Measurements from ENCODE around the gene FRRS1L. TPM values are rescaled to one million over a fixed set of nuclear protein-coding genes. Genes with fewer than 3 reads are reported as not detected.

Gene FRRS1L, protein sequence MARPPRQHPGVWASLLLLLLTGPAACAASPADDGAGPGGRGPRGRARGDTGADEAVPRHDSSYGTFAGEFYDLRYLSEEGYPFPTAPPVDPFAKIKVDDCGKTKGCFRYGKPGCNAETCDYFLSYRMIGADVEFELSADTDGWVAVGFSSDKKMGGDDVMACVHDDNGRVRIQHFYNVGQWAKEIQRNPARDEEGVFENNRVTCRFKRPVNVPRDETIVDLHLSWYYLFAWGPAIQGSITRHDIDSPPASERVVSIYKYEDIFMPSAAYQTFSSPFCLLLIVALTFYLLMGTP
- under 1 TPM in 3 of 4 donors, not detected in 1; 0.40 to 0.96 (median 0.64) TPM for total RNA-seq

DNA sequence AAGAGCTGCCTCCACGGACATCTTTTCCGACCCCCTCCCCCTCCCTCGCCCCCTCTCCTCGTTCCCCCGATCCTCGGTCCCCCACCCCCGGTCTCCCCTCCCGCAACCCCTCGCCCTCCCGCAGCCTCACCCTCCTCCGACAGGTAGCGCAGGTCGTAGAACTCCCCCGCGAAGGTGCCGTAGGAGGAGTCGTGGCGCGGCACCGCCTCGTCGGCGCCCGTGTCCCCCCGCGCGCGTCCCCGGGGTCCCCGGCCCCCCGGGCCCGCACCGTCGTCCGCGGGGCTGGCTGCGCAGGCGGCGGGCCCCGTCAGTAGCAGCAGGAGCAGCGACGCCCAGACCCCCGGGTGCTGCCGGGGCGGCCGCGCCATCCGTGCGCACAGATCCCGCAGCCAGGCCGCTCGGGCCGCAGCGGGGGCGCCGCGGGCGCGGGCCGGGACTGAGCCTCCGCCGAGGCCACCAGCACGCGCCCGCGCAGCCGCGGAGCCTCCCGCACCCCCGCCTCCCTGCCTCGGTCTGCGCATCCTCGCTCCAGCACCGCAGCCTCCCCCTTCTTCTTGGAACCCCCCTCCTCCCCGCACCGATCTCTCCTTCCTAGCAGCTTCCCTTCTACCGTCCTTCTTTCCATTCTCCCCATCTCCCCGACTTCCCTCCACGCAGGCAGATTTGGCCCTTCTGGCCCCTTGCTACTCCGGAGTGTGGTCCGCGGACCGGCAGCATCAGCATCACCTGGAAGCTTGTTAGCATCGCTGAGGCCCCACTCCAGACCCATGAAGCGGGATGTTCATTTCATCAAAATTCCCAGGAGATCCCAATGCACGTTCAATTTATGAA is at the start of gene FRRS1L:
FRRS1L (minus strand) TSS at position 479 of the 831 bp plus-strand sequence; CDS start at position 368, 111 bp downstream.
- no peak for DNase-seq
- 12 to 20% methylated on average over 6 to 59 of the region's 86 CpGs for WGBS, 2 donors (ENCODE audit: low coverage in 1 of 2)
- no peaks in the 10 kb centered on the region for H3K4me1 ChIP-seq
- intact Hi-C loops (cut with DNase I; ENCODE audit: low total_unique reads) (no loop called here), in situ Hi-C loops (cut with MboI; ENCODE audit: low pct_ligation_motif_present in 1 of 4, low pct_unique_long_range_greater_than_20kb in 1 of 4, low sequenced_read_pairs in 3 of 4) (no loop called here)
- H3K27ac ChIP-seq = no peak within 1 kb of the TSS
- TF ChIP-seq EP300 (IDR thresholded peaks at IDR 0.05; ENCODE audit: low read depth) = no peak
- TF ChIP-seq POLR2A (IDR thresholded peaks at IDR 0.05) = no peak
- TF ChIP-seq, protein P1, sequence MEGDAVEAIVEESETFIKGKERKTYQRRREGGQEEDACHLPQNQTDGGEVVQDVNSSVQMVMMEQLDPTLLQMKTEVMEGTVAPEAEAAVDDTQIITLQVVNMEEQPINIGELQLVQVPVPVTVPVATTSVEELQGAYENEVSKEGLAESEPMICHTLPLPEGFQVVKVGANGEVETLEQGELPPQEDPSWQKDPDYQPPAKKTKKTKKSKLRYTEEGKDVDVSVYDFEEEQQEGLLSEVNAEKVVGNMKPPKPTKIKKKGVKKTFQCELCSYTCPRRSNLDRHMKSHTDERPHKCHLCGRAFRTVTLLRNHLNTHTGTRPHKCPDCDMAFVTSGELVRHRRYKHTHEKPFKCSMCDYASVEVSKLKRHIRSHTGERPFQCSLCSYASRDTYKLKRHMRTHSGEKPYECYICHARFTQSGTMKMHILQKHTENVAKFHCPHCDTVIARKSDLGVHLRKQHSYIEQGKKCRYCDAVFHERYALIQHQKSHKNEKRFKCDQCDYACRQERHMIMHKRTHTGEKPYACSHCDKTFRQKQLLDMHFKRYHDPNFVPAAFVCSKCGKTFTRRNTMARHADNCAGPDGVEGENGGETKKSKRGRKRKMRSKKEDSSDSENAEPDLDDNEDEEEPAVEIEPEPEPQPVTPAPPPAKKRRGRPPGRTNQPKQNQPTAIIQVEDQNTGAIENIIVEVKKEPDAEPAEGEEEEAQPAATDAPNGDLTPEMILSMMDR (IDR thresholded peaks at IDR 0.05) = no peak
- TF ChIP-seq POLR2AphosphoS5 (IDR thresholded peaks at IDR 0.05) = no peak
- no peaks in the 10 kb centered on the region for H3K36me3 ChIP-seq
- peak within 1 kb of the TSS in 3 of 4 donors; percentile 14 to 35 (median 16) for H3K4me3 ChIP-seq
- peaks cover 55% of the 10 kb centered on the region for H3K27me3 ChIP-seq
- H3K9me3 ChIP-seq = no peaks in the 10 kb centered on the region

DNA sequence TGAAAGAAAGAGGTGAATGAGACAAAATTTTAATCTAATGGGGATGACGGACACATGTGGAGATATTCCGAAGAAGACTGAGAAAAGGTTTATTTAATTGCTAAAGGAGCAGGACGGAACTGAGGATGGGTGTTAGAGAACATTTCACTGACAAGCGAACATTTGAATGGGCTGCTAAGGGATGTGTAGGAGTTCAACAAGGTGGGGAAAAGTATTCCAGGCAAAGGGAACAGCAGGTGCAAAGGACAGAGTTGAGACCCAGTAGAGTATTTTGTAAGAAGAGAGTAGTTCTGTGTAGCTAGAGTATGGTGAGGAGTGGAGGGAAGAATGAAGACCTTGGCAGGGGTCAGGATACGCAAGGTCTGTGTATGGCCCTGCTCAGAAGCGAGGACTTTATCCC is 47.4 kb upstream of the FRRS1L start:
- Histone ChIP-seq H3K4me1 (no peaks in the 10 kb centered on the region), H3K27ac (no peak overlapping the region), H3K27me3 (no peaks in the 10 kb centered on the region), H3K9me3 (no peaks in the 10 kb centered on the region), H3K36me3 (no peaks in the 10 kb centered on the region), H3K4me3 (no peak overlapping the region)
- intact Hi-C loops (cut with DNase I; ENCODE audit: low total_unique reads) (no loop called here), in situ Hi-C loops (cut with MboI; ENCODE audit: low pct_ligation_motif_present in 1 of 4, low pct_unique_long_range_greater_than_20kb in 1 of 4, low sequenced_read_pairs in 3 of 4) (no loop called here)
- 89 to 90% methylated on average over 5 to 6 of the region's 6 CpGs for WGBS, 2 donors (ENCODE audit: low coverage in 1 of 2)
- DNase-seq = no peak
- TF ChIP-seq POLR2A (IDR thresholded peaks at IDR 0.05) = no peak

DNA sequence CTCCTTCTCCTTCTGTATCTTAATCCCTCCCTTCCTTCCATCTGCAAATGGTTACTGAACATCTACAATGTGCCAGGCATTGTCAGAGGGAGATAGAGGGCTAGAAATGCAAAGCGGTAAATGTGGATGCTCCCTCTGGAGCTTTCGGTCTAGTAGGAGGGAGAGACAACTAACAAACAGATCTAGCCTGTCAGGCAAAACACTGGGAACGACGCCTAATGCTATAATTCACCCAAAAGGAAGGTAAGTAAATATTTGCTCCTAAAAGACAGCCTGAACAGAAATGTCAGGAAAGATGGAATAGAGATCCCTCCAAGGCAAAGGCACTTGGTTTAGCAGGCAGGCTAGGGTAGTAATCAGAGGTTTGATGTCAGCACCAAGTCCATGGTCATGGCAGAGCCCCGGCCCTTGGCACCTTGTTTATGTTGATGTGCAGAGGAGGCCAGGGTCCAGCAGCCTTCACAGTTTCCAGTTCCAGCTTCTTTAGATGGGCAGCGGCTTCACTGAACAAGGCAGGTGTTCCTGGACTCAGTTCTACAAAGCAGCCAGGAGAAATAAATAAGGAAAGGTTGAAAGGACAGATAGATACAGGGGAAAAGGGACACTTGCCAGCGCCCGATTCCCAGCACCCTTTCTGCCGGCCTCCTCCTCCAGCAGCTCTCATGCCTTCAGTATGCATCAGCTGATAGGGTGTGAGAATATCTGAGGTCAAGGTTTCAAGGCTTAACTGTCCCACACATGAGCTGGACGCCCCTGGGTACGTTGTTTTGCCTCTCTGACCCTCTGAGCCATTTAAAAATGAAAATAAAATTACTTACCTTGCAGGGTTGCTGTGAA is 46.5 kb upstream of the FRRS1L start:
- Histone ChIP-seq H3K4me1 (no peaks in the 10 kb centered on the region), H3K9me3 (no peaks in the 10 kb centered on the region), H3K4me3 (no peak overlapping the region), H3K27ac (no peak overlapping the region), H3K27me3 (no peaks in the 10 kb centered on the region), H3K36me3 (no peaks in the 10 kb centered on the region)
- no peak for DNase-seq
- in situ Hi-C loops (cut with MboI; ENCODE audit: low pct_ligation_motif_present in 1 of 4, low pct_unique_long_range_greater_than_20kb in 1 of 4, low sequenced_read_pairs in 3 of 4) = no loop called here
- TF ChIP-seq EP300 (IDR thresholded peaks at IDR 0.05; ENCODE audit: low read depth) (no peak), POLR2AphosphoS5 (IDR thresholded peaks at IDR 0.05) (no peak), POLR2A (IDR thresholded peaks at IDR 0.05) (no peak)
- TF ChIP-seq, protein P1 (IDR thresholded peaks at IDR 0.05) = no peak
- WGBS, 2 donors (ENCODE audit: low coverage in 1 of 2) = 68 to 100% methylated on average over 2 to 11 of the region's 11 CpGs
- intact Hi-C loops (cut with DNase I; ENCODE audit: low total_unique reads) = no loop called here

DNA sequence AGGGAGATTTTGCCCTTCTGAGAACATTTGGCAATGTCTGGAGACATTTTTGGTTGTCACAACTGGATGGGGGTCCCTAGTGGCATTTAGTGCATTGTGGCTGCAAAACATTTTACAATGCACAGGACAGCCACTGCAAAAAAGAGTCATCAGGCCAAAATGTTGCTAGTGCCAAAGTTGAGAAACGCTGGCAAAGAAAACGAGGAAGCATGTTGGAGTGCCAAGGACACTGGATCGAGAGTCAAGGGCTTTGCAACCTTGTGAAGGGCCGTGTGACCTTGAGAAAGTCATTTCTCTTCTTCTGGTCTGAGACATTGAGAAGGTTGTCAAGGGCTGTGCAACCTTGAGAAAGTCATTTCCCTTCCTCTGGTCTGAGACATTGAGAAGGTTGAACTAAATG is 45.7 kb upstream of the FRRS1L start:
- no peaks in the 10 kb centered on the region for H3K9me3 ChIP-seq
- H3K4me1 ChIP-seq = no peaks in the 10 kb centered on the region
- H3K27ac ChIP-seq = no peak overlapping the region
- no peak overlapping the region for H3K4me3 ChIP-seq
- TF ChIP-seq EP300 (IDR thresholded peaks at IDR 0.05; ENCODE audit: low read depth) (no peak), POLR2A (IDR thresholded peaks at IDR 0.05) (no peak), POLR2AphosphoS5 (IDR thresholded peaks at IDR 0.05) (no peak)
- TF ChIP-seq, protein P1 (IDR thresholded peaks at IDR 0.05) = no peak
- intact Hi-C loops (cut with DNase I; ENCODE audit: low total_unique reads) (no loop called here), in situ Hi-C loops (cut with MboI; ENCODE audit: low pct_ligation_motif_present in 1 of 4, low pct_unique_long_range_greater_than_20kb in 1 of 4, low sequenced_read_pairs in 3 of 4) (no loop called here)
- DNase-seq = no peak
- H3K27me3 ChIP-seq = no peaks in the 10 kb centered on the region
- H3K36me3 ChIP-seq = no peaks in the 10 kb centered on the region
- 51 to 69% methylated on average over 4 of the region's 4 CpGs for WGBS, 2 donors (ENCODE audit: low coverage in 1 of 2)
